ENCODE data around the gene CBLC.

CBLC gene

GRCh38 chr19:44732235-44733014, 45.3 kb upstream of the CBLC start:
- no peak overlapping the region for H3K56ac ChIP-seq (ENCODE audit: low read length)
- H2BK5ac ChIP-seq (ENCODE audit: low read length), result no peak overlapping the region
- no peaks in the 10 kb centered on the region for H3K27me3 ChIP-seq (ENCODE audit: insufficient read depth, low read length, poor library complexity)
- no peaks in the 10 kb centered on the region for H3K79me1 ChIP-seq (ENCODE audit: low read length)
- no peaks in the 10 kb centered on the region for H3K36me3 ChIP-seq (ENCODE audit: control insufficient read depth, insufficient read depth, low read length)
- no peak overlapping the region for H3K4ac ChIP-seq (ENCODE audit: low read depth, low read length)
- H3K4me3 ChIP-seq (ENCODE audit: low read length), result no peak overlapping the region
- H3K4me1 ChIP-seq (ENCODE audit: control insufficient read depth, low read depth, low read length), result no peaks in the 10 kb centered on the region
- H3K4me2 ChIP-seq (ENCODE audit: low read length), result no peak overlapping the region
- no CpG with 5 or more reads among the region's 11 CpGs for WGBS (ENCODE audit: extremely low coverage, insufficient coverage, low lambda C conversion rate)
- no peak overlapping the region for H4K5ac ChIP-seq (ENCODE audit: low read length)
- no peak for DNase-seq
- H2AK5ac ChIP-seq (ENCODE audit: low read length), result no peak overlapping the region
- no peak overlapping the region for H3K18ac ChIP-seq (ENCODE audit: low read length)
- H3K9ac ChIP-seq (ENCODE audit: low read length), result no peak overlapping the region
- no peaks in the 10 kb centered on the region for H3K79me2 ChIP-seq (ENCODE audit: control insufficient read depth, insufficient read depth, low read length)
- H2BK15ac ChIP-seq (replicated peaks; ENCODE audit: low read depth), result no peak overlapping the region
- no peak overlapping the region for H3K23ac ChIP-seq (ENCODE audit: low read length)
- no peak overlapping the region for H3K27ac ChIP-seq (ENCODE audit: low read depth, low read length)
- H4K8ac ChIP-seq (ENCODE audit: low read depth, low read length), result no peak overlapping the region
- H2BK120ac ChIP-seq (ENCODE audit: low read depth, low read length), result no peak overlapping the region

- no peak for DNase-seq
- H3K79me2 ChIP-seq (ENCODE audit: control insufficient read depth, insufficient read depth, low read length), result no peaks in the 10 kb centered on the region
- H3K4me2 ChIP-seq (ENCODE audit: low read length), result no peak overlapping the region
- no peak overlapping the region for H4K8ac ChIP-seq (ENCODE audit: low read depth, low read length)
- no peak overlapping the region for H2BK15ac ChIP-seq (replicated peaks; ENCODE audit: low read depth)
- no peak overlapping the region for H3K23ac ChIP-seq (ENCODE audit: low read length)
- no peaks in the 10 kb centered on the region for H3K4me1 ChIP-seq (ENCODE audit: control insufficient read depth, low read depth, low read length)
- H3K4ac ChIP-seq (ENCODE audit: low read depth, low read length), result no peak overlapping the region
- no peak overlapping the region for H2AK5ac ChIP-seq (ENCODE audit: low read length)
- H3K18ac ChIP-seq (ENCODE audit: low read length), result no peak overlapping the region
- H3K4me3 ChIP-seq (ENCODE audit: low read length), result no peak overlapping the region
- H3K36me3 ChIP-seq (ENCODE audit: control insufficient read depth, insufficient read depth, low read length), result no peaks in the 10 kb centered on the region
- H2BK5ac ChIP-seq (ENCODE audit: low read length), result no peak overlapping the region
- no peaks in the 10 kb centered on the region for H3K27me3 ChIP-seq (ENCODE audit: insufficient read depth, low read length, poor library complexity)
- no peak overlapping the region for H4K5ac ChIP-seq (ENCODE audit: low read length)
- no peak overlapping the region for H3K27ac ChIP-seq (ENCODE audit: low read depth, low read length)
- H2BK120ac ChIP-seq (ENCODE audit: low read depth, low read length), result no peak overlapping the region
- no peak overlapping the region for H3K56ac ChIP-seq (ENCODE audit: low read length)
- no peak overlapping the region for H3K9ac ChIP-seq (ENCODE audit: low read length)
- WGBS (ENCODE audit: extremely low coverage, insufficient coverage, low lambda C conversion rate), result no CpG with 5 or more reads among the region's 1 CpG
- no peaks in the 10 kb centered on the region for H3K79me1 ChIP-seq (ENCODE audit: low read length)
These were observed 43.3 kb upstream of the CBLC start for GRCh38 chr19:44734357-44734756.

- WGBS (ENCODE audit: extremely low coverage, insufficient coverage, low lambda C conversion rate), result no CpG with 5 or more reads among the region's 5 CpGs
- no peak overlapping the region for H3K9ac ChIP-seq (ENCODE audit: low read length)
- H3K18ac ChIP-seq (ENCODE audit: low read length), result no peak overlapping the region
- H3K4ac ChIP-seq (ENCODE audit: low read depth, low read length), result no peak overlapping the region
- H3K4me2 ChIP-seq (ENCODE audit: low read length), result no peak overlapping the region
- H3K4me3 ChIP-seq (ENCODE audit: low read length), result no peak overlapping the region
- no peak overlapping the region for H2BK15ac ChIP-seq (replicated peaks; ENCODE audit: low read depth)
- H3K79me2 ChIP-seq (ENCODE audit: control insufficient read depth, insufficient read depth, low read length), result no peaks in the 10 kb centered on the region
- no peaks in the 10 kb centered on the region for H3K4me1 ChIP-seq (ENCODE audit: control insufficient read depth, low read depth, low read length)
- no peak overlapping the region for H4K8ac ChIP-seq (ENCODE audit: low read depth, low read length)
- H2AK5ac ChIP-seq (ENCODE audit: low read length), result no peak overlapping the region
- no peaks in the 10 kb centered on the region for H3K79me1 ChIP-seq (ENCODE audit: low read length)
- H3K36me3 ChIP-seq (ENCODE audit: control insufficient read depth, insufficient read depth, low read length), result no peaks in the 10 kb centered on the region
- DNase-seq, result no peak
- no peak overlapping the region for H2BK5ac ChIP-seq (ENCODE audit: low read length)
- H3K27me3 ChIP-seq (ENCODE audit: insufficient read depth, low read length, poor library complexity), result no peaks in the 10 kb centered on the region
- no peak overlapping the region for H4K5ac ChIP-seq (ENCODE audit: low read length)
- no peak overlapping the region for H3K23ac ChIP-seq (ENCODE audit: low read length)
- H2BK120ac ChIP-seq (ENCODE audit: low read depth, low read length), result no peak overlapping the region
- H3K56ac ChIP-seq (ENCODE audit: low read length), result no peak overlapping the region
- H3K27ac ChIP-seq (ENCODE audit: low read depth, low read length), result no peak overlapping the region
These were observed 42.7 kb upstream of the CBLC start for GRCh38 chr19:44735011-44735410.

GRCh38 chr19:44737238-44738071, 40.2 kb upstream of the CBLC start:
- no peak overlapping the region for H3K9ac ChIP-seq (ENCODE audit: low read length)

GRCh38 chr19:44738136-44738535, 39.6 kb upstream of the CBLC start:
- no peak overlapping the region for H3K27ac ChIP-seq (ENCODE audit: low read depth, low read length)
- peaks cover 3% of the 10 kb centered on the region for H3K4me1 ChIP-seq (ENCODE audit: control insufficient read depth, low read depth, low read length)
- H3K79me2 ChIP-seq (ENCODE audit: control insufficient read depth, insufficient read depth, low read length), result no peaks in the 10 kb centered on the region
- H3K4ac ChIP-seq (ENCODE audit: low read depth, low read length), result no peak overlapping the region
- H3K4me2 ChIP-seq (ENCODE audit: low read length), result no peak overlapping the region
- H4K5ac ChIP-seq (ENCODE audit: low read length), result no peak overlapping the region
- no peak overlapping the region for H4K8ac ChIP-seq (ENCODE audit: low read depth, low read length)
- no peak overlapping the region for H2BK5ac ChIP-seq (ENCODE audit: low read length)
- H3K18ac ChIP-seq (ENCODE audit: low read length), result no peak overlapping the region
- no peak overlapping the region for H2BK15ac ChIP-seq (replicated peaks; ENCODE audit: low read depth)
- H3K23ac ChIP-seq (ENCODE audit: low read length), result no peak overlapping the region
- H2AK5ac ChIP-seq (ENCODE audit: low read length), result no peak overlapping the region
- H3K4me3 ChIP-seq (ENCODE audit: low read length), result no peak overlapping the region
- H3K27me3 ChIP-seq (ENCODE audit: insufficient read depth, low read length, poor library complexity), result no peaks in the 10 kb centered on the region
- no peaks in the 10 kb centered on the region for H3K79me1 ChIP-seq (ENCODE audit: low read length)
- WGBS (ENCODE audit: extremely low coverage, insufficient coverage, low lambda C conversion rate), result no CpG with 5 or more reads among the region's 2 CpGs
- H3K9ac ChIP-seq (ENCODE audit: low read length), result no peak overlapping the region
- H3K36me3 ChIP-seq (ENCODE audit: control insufficient read depth, insufficient read depth, low read length), result no peaks in the 10 kb centered on the region
- H2BK120ac ChIP-seq (ENCODE audit: low read depth, low read length), result no peak overlapping the region
- H3K56ac ChIP-seq (ENCODE audit: low read length), result no peak overlapping the region
- DNase-seq, result no peak

More at GRCh38 chr19:44737238-44738071, 40.2 kb upstream of the CBLC start:
- Histone ChIP-seq H3K79me2 (ENCODE audit: control insufficient read depth, insufficient read depth, low read length) (no peaks in the 10 kb centered on the region), H4K5ac (ENCODE audit: low read length) (no peak overlapping the region), H3K18ac (ENCODE audit: low read length) (no peak overlapping the region), H3K27ac (ENCODE audit: low read depth, low read length) (no peak overlapping the region), H2BK5ac (ENCODE audit: low read length) (no peak overlapping the region), H3K4me2 (ENCODE audit: low read length) (no peak overlapping the region), H3K79me1 (ENCODE audit: low read length) (no peaks in the 10 kb centered on the region), H3K4ac (ENCODE audit: low read depth, low read length) (no peak overlapping the region), H3K23ac (ENCODE audit: low read length) (no peak overlapping the region), H3K4me1 (ENCODE audit: control insufficient read depth, low read depth, low read length) (peaks cover 3% of the 10 kb centered on the region), H3K36me3 (ENCODE audit: control insufficient read depth, insufficient read depth, low read length) (no peaks in the 10 kb centered on the region), H2AK5ac (ENCODE audit: low read length) (no peak overlapping the region), H3K56ac (ENCODE audit: low read length) (no peak overlapping the region), H4K8ac (ENCODE audit: low read depth, low read length) (no peak overlapping the region), H3K4me3 (ENCODE audit: low read length) (no peak overlapping the region), H2BK120ac (ENCODE audit: low read depth, low read length) (no peak overlapping the region), H3K27me3 (ENCODE audit: insufficient read depth, low read length, poor library complexity) (no peaks in the 10 kb centered on the region), H2BK15ac (replicated peaks; ENCODE audit: low read depth) (no peak overlapping the region)
- no CpG with 5 or more reads among the region's 13 CpGs for WGBS (ENCODE audit: extremely low coverage, insufficient coverage, low lambda C conversion rate)
- DNase-seq, result no peak

All from mesendoderm (in vitro differentiated cells).